ENCODE results near the gene TBXAS1. TPM values are rescaled to one million over a fixed set of nuclear protein-coding genes. Genes with fewer than 3 reads are reported as not detected.

Gene TBXAS1
- total RNA-seq, 1 donor from 2014 or later, result 20.0 TPM

- H3K4me3 ChIP-seq (ENCODE audit: low read depth, low read length), result no peak overlapping the region
- DNase-seq (ENCODE audit: low read depth), result no peak
- TF ChIP-seq CTCF (conservative IDR thresholded peaks at IDR 0.05; ENCODE audit: low read depth, low read length), result no peak
Measured at GRCh38 chr7:140004672-140005071, 175.6 kb downstream of the TBXAS1 start.

GRCh38 chr7:140005341-140005740, 176.3 kb downstream of the TBXAS1 start:
- no peak overlapping the region for H3K4me3 ChIP-seq (ENCODE audit: low read depth, low read length)
- DNase-seq (ENCODE audit: low read depth), result no peak
- no peak for TF ChIP-seq CTCF (conservative IDR thresholded peaks at IDR 0.05; ENCODE audit: low read depth, low read length)

GRCh38 chr7:140005754-140006503, 176.9 kb downstream of the TBXAS1 start:
- TF ChIP-seq CTCF (conservative IDR thresholded peaks at IDR 0.05; ENCODE audit: low read depth, low read length), result peak; percentile 71

GRCh38 chr7:140006600-140006999, 177.5 kb downstream of the TBXAS1 start:
- no peak for TF ChIP-seq CTCF (conservative IDR thresholded peaks at IDR 0.05; ENCODE audit: low read depth, low read length)
- no peak for DNase-seq (ENCODE audit: low read depth)
- no peak overlapping the region for H3K4me3 ChIP-seq (ENCODE audit: low read depth, low read length)

More at GRCh38 chr7:140005754-140006503, 176.9 kb downstream of the TBXAS1 start:
- no peak overlapping the region for H3K4me3 ChIP-seq (ENCODE audit: low read depth, low read length)
- DNase-seq (ENCODE audit: low read depth), result no peak

- TF ChIP-seq CTCF (conservative IDR thresholded peaks at IDR 0.05; ENCODE audit: low read depth, low read length), result no peak
- DNase-seq (ENCODE audit: low read depth), result no peak
Measured at GRCh38 chr7:140007051-140007690, 178.1 kb downstream of the TBXAS1 start.

GRCh38 chr7:140008755-140009610, 179.9 kb downstream of the TBXAS1 start:
- DNase-seq (ENCODE audit: low read depth), result no peak
- no peak overlapping the region for H3K4me3 ChIP-seq (ENCODE audit: low read depth, low read length)
- no peak for TF ChIP-seq CTCF (conservative IDR thresholded peaks at IDR 0.05; ENCODE audit: low read depth, low read length)

More at GRCh38 chr7:140007051-140007690, 178.1 kb downstream of the TBXAS1 start:
- H3K4me3 ChIP-seq (ENCODE audit: low read depth, low read length), result no peak overlapping the region
